Measurements from ENCODE around the gene RCAN1.
"Not testable (repeated sequence)": the region's sequence is repeated elsewhere in the genome, so short reads cannot be mapped to it uniquely, and the experiment has no call there.

DNA sequence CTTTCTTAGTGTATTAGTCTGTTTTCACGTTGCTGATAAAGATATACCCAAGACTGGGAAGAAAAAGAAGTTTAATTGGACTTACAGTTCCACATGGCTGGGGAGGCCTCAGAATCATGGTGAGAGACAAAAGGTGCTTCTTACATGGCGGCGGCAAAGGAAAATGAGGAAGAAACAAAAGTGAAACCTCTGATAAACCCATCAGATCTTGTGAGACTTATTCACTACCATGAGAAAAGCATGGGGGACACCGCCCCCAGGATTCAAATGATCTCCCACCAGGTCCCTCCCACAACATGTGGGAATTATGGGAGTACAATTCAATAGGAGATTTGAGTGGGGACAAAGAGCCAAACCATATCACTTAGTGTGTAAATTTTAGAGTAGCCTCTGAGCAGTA is 46.1 kb downstream of the RCAN1 start:
- TF ChIP-seq EZH2 (IDR thresholded peaks at IDR 0.05; ENCODE audit: low read depth, low read length, severe bottlenecking); SUZ12 (IDR thresholded peaks at IDR 0.05; ENCODE audit: low read length); POLR2A (IDR thresholded peaks at IDR 0.05; ENCODE audit: control extremely low read depth in 1 of 2, low read depth in 2 of 2, low read length in 2 of 2); POLR2AphosphoS5 (IDR thresholded peaks at IDR 0.05; ENCODE audit: low read depth, low read length); YY1 (IDR thresholded peaks at IDR 0.05; ENCODE audit: low read depth, low read length); JUND (IDR thresholded peaks at IDR 0.05; ENCODE audit: low read length); KDM4A (IDR thresholded peaks at IDR 0.05; ENCODE audit: low read depth, low read length, severe bottlenecking); EP300 (IDR thresholded peaks at IDR 0.05; ENCODE audit: borderline replicate concordance in 1 of 2, low read depth in 2 of 2, low read length in 2 of 2); FOSL1 (IDR thresholded peaks at IDR 0.05; ENCODE audit: insufficient read depth, low read depth, low read length); JUN (IDR thresholded peaks at IDR 0.05; ENCODE audit: low read depth, low read length): not testable (repeated sequence)
- TF ChIP-seq, protein P1, sequence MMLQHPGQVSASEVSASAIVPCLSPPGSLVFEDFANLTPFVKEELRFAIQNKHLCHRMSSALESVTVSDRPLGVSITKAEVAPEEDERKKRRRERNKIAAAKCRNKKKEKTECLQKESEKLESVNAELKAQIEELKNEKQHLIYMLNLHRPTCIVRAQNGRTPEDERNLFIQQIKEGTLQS (IDR thresholded peaks at IDR 0.05; ENCODE audit: insufficient read depth, low read depth, low read length) = not testable (repeated sequence)
- TF ChIP-seq, protein P2, sequence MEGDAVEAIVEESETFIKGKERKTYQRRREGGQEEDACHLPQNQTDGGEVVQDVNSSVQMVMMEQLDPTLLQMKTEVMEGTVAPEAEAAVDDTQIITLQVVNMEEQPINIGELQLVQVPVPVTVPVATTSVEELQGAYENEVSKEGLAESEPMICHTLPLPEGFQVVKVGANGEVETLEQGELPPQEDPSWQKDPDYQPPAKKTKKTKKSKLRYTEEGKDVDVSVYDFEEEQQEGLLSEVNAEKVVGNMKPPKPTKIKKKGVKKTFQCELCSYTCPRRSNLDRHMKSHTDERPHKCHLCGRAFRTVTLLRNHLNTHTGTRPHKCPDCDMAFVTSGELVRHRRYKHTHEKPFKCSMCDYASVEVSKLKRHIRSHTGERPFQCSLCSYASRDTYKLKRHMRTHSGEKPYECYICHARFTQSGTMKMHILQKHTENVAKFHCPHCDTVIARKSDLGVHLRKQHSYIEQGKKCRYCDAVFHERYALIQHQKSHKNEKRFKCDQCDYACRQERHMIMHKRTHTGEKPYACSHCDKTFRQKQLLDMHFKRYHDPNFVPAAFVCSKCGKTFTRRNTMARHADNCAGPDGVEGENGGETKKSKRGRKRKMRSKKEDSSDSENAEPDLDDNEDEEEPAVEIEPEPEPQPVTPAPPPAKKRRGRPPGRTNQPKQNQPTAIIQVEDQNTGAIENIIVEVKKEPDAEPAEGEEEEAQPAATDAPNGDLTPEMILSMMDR (IDR thresholded peaks at IDR 0.05; ENCODE audit: control extremely low read depth in 1 of 3, insufficient read depth in 1 of 3, low read depth in 1 of 3, low read length in 3 of 3) = not testable (repeated sequence)
- TF ChIP-seq, protein P3, sequence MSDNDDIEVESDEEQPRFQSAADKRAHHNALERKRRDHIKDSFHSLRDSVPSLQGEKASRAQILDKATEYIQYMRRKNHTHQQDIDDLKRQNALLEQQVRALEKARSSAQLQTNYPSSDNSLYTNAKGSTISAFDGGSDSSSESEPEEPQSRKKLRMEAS (IDR thresholded peaks at IDR 0.05) = not testable (repeated sequence)
- TF ChIP-seq, protein P4, sequence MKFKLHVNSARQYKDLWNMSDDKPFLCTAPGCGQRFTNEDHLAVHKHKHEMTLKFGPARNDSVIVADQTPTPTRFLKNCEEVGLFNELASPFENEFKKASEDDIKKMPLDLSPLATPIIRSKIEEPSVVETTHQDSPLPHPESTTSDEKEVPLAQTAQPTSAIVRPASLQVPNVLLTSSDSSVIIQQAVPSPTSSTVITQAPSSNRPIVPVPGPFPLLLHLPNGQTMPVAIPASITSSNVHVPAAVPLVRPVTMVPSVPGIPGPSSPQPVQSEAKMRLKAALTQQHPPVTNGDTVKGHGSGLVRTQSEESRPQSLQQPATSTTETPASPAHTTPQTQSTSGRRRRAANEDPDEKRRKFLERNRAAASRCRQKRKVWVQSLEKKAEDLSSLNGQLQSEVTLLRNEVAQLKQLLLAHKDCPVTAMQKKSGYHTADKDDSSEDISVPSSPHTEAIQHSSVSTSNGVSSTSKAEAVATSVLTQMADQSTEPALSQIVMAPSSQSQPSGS (IDR thresholded peaks at IDR 0.05; ENCODE audit: low read length) = not testable (repeated sequence)
